Hindlimb muscle (tissue), 1 donor: ENCODE measurements around the gene DOCK9. TPM values are rescaled to one million over a fixed set of nuclear protein-coding genes. Genes with fewer than 3 reads are reported as not detected.
A peak's percentile ranks its signal among the peaks of the same experiment; 100 is the strongest.

Experiments used
- DNase-seq: peaks from one replicate; pipeline ENCODE4 v3.0.0-alpha.2; 2013
- polyA plus RNA-seq: library from polyadenylated mRNA; unstranded; fragments of 120-200 nt; gene quantifications from one replicate; pipeline ENCODE4 v1.2.1, GENCODE V29; 2013; ENCODE audit not compliant: insufficient read length

The DOCK9 gene
- polyA plus RNA-seq, 1 donor: 97.1 TPM

- DNase-seq: no peak
These were observed 19.3 kb upstream of the DOCK9 start for GRCh38 chr13:98997011-98997730.

- DNase-seq: no peak
These were observed 18.2 kb upstream of the DOCK9 start for GRCh38 chr13:98996046-98996445.

- no peak for DNase-seq
These were observed 17.0 kb upstream of the DOCK9 start for GRCh38 chr13:98994896-98995295.

GRCh38 chr13:98994080-98994479 is 16.2 kb upstream of the DOCK9 start:
- no peak for DNase-seq

GRCh38 chr13:98992355-98992754 is 14.5 kb upstream of the DOCK9 start:
- no peak for DNase-seq

- DNase-seq: no peak
These were observed 12.8 kb upstream of the DOCK9 start for GRCh38 chr13:98990701-98991100.

GRCh38 chr13:98989469-98990235 is 11.8 kb upstream of the DOCK9 start:
- no peak for DNase-seq

- no peak for DNase-seq
These were observed 10.9 kb upstream of the DOCK9 start for GRCh38 chr13:98988780-98989179.

- DNase-seq: no peak
These were observed 10.4 kb upstream of the DOCK9 start for GRCh38 chr13:98988277-98988676.

GRCh38 chr13:98987275-98987674 is 9.4 kb upstream of the DOCK9 start:
- DNase-seq: no peak

GRCh38 chr13:98986226-98986846 is 8.5 kb upstream of the DOCK9 start:
- no peak for DNase-seq

- no peak for DNase-seq
These were observed 7.7 kb upstream of the DOCK9 start for GRCh38 chr13:98985591-98985990.

- no peak for DNase-seq
These were observed 7.1 kb upstream of the DOCK9 start for GRCh38 chr13:98984983-98985382.

GRCh38 chr13:98984118-98984517 is 6.3 kb upstream of the DOCK9 start:
- no peak for DNase-seq

- no peak for DNase-seq
These were observed 5.3 kb upstream of the DOCK9 start for GRCh38 chr13:98983182-98983581.

GRCh38 chr13:98981369-98982080 is 3.7 kb upstream of the DOCK9 start:
- no peak for DNase-seq

- DNase-seq: no peak
These were observed 1.3 kb upstream of the DOCK9 start for GRCh38 chr13:98979012-98979660.

GRCh38 chr13:98978280-98978679 is 416 bp upstream of the DOCK9 start:
- no peak for DNase-seq

GRCh38 chr13:98976941-98977340 is 923 bp downstream of the DOCK9 start:
- DNase-seq: peak; percentile 34

GRCh38 chr13:98976338-98976737 is 1.5 kb downstream of the DOCK9 start:
- DNase-seq: peak; percentile 38

GRCh38 chr13:98975822-98976261 is 2.0 kb downstream of the DOCK9 start:
- DNase-seq: no peak

- DNase-seq: no peak
These were observed 3.8 kb downstream of the DOCK9 start for GRCh38 chr13:98974053-98974452.
